Glutamatergic neuron (in vitro differentiated cells): ENCODE measurements around the gene STOX2. TPM values are rescaled to one million over a fixed set of nuclear protein-coding genes. Genes with fewer than 3 reads are reported as not detected.
A peak's percentile ranks its signal among the peaks of the same experiment; 100 is the strongest.

ENCODE experiments used
- DNase-seq: peaks from one replicate; pipeline ENCODE4 v3.0.0; 2022
- H3K27ac Mint-ChIP-seq: one replicate; pipeline ENCODE4 v1.8.0; 2020; ENCODE audit warnings: mild to moderate bottlenecking, mixed read lengths, inconsistent platforms; ENCODE audit not compliant: unreplicated experiment
- H3K27me3 Mint-ChIP-seq: one replicate; pipeline ENCODE4 v1.8.0; 2020; ENCODE audit warnings: mild to moderate bottlenecking, moderate library complexity, mixed read lengths, inconsistent platforms; ENCODE audit not compliant: unreplicated experiment
- H3K36me3 Mint-ChIP-seq: one replicate; pipeline ENCODE4 v1.8.0; 2020; ENCODE audit warnings: mild to moderate bottlenecking, mixed read lengths, inconsistent platforms; ENCODE audit not compliant: unreplicated experiment
- H3K4me1 Mint-ChIP-seq: one replicate; pipeline ENCODE4 v1.8.0; 2020; ENCODE audit warnings: mild to moderate bottlenecking, low read depth, mixed read lengths, inconsistent platforms; ENCODE audit not compliant: unreplicated experiment
- H3K4me3 Mint-ChIP-seq: one replicate; pipeline ENCODE4 v1.8.0; 2020; ENCODE audit warnings: mild to moderate bottlenecking, mixed read lengths, inconsistent platforms; ENCODE audit not compliant: unreplicated experiment
- H3K9me3 Mint-ChIP-seq: one replicate; pipeline ENCODE4 v1.8.0; 2020; ENCODE audit warnings: mild to moderate bottlenecking, moderate library complexity, mixed read lengths, inconsistent platforms; ENCODE audit not compliant: unreplicated experiment
- CTCF ChIP-seq: fragments of 200-600 bp; sonication (generic); IDR thresholded peaks from one replicate; pipeline ENCODE4 v1.5.0; 2021; ENCODE audit not compliant: partially characterized antibody, unreplicated experiment
- total RNA-seq: library from RNA; stranded (reverse); fragmentation: NEBNext Ultra II Directional; extraction: Animal tissue kit (Norgen Biotek cat#: 25700); gene quantifications from one replicate; pipeline ENCODE4 v1.2.1, GENCODE V29; 2021; ENCODE audit not compliant: unreplicated experiment

STOX2 gene
- total RNA-seq, 1 donor from 2014 or later: 26.7 TPM

DNA sequence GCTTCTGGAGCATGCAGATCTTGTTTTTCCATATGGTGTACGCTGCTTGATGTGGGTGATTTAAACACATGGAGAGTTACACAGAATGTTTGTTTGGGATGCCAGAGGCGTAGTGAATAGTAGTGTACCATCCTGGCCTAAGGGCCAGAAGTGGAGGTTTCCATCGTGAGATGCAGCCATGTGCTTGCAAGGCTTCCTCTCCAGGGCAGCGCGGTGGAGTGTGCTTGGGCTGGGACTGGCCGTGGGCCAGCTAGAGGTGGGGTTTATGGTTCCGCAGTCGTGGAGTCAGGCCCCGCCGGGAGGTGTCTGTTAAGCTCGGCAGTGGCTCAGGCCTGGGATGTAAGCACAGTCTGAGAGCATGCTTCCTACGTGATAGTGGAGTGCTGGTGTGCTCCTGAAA, 14.0 kb downstream of the STOX2 start:
- Mint-ChIP-seq H3K4me1 (peaks cover 12% of the 10 kb centered on the region), H3K36me3 (no peaks in the 10 kb centered on the region), H3K9me3 (no peaks in the 10 kb centered on the region), H3K27me3 (peaks cover 2% of the 10 kb centered on the region), H3K27ac (no peak overlapping the region), H3K4me3 (no peak overlapping the region)
- TF ChIP-seq CTCF: no peak
- DNase-seq: no peak

DNA sequence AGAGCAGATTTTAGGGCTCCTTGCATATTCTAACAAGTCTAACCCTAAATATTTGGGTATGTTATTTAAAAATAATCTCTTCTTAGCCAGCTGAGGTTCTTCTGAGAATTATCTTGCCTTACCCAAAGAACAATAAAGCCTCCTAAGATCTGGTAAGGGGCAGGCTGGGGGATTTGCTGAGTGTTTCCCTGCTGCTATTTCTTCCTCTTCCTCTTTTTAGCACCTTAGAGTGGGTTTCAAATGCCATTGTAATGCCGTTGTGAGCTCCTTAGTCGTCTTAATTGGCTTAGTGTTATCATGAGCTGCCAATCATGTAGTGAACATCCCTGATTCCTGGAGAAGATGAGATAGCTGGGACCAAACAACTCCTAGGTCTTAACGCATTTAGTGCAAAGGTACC, 15.4 kb downstream of the STOX2 start:
- no peak for DNase-seq
- H3K4me3 Mint-ChIP-seq: no peak overlapping the region

DNA sequence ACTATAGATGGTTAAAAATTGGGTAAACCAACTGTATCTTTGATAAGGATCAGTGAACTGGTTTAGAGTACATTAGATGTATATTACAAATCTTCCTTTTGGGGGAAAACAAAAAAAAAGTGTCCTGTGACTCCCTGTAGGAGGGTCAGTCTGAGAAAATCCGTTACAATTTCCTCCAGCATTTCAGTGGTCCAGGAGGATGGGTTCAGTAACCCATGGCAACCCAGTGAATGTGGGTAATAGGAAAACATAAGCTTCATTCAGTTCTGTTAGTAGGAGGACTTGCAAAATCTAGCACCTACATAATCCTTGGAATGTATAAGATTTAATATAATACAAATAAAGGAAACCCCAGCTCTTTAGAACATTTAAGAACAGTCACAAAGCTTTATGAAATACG, 16.2 kb downstream of the STOX2 start:
- Mint-ChIP-seq H3K36me3 (peaks cover 6% of the 10 kb centered on the region), H3K4me3 (no peak overlapping the region), H3K27ac (no peak overlapping the region), H3K4me1 (peaks cover 12% of the 10 kb centered on the region), H3K9me3 (no peaks in the 10 kb centered on the region), H3K27me3 (peaks cover 2% of the 10 kb centered on the region)
- no peak for DNase-seq
- TF ChIP-seq CTCF: no peak

More for the DNA sequence above, 15.4 kb downstream of the STOX2 start:
- Mint-ChIP-seq H3K9me3 (no peaks in the 10 kb centered on the region), H3K4me1 (peaks cover 12% of the 10 kb centered on the region), H3K27me3 (peaks cover 2% of the 10 kb centered on the region), H3K27ac (peak overlapping the region; percentile 56), H3K36me3 (peaks cover 6% of the 10 kb centered on the region)
- TF ChIP-seq CTCF: no peak

DNA sequence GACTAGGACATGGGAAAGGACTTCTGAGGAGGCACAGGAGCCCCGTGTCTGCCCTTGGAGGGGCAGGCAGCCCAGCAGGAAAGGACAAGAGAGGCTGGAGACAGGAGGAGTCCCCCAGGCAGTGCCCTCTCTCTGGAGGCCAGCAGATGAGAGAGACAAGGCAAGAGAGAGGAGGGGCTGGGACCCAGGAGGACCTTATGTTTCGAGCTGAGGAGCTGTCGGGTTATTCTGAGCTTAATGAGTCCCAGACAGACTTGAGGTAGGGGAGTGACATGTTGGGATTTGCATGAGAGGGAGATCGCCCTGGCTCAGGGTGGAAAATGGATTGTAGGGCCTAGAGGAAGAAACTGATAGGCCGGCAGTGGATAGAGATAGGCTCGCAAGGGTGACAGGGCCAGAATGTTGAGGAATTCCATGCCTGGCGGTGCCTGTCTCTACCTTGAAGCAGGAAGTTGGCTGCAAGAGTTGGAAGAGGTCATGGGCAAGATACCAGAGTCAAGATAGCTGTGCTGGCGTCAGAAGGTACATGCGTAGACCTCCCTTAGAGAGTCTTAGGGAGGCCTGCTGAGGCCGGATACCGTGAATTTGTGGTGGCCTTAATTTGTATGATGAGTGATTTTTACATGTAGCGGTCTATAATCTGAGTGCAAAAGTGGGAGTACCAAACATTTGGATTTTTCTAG, 19.4 kb downstream of the STOX2 start:
- H3K4me3 Mint-ChIP-seq: no peak overlapping the region
- H3K27me3 Mint-ChIP-seq: peaks cover 2% of the 10 kb centered on the region
- TF ChIP-seq CTCF: no peak
- no peak overlapping the region for H3K27ac Mint-ChIP-seq
- peaks cover 14% of the 10 kb centered on the region for H3K4me1 Mint-ChIP-seq
- H3K9me3 Mint-ChIP-seq: no peaks in the 10 kb centered on the region
- no peak for DNase-seq
- H3K36me3 Mint-ChIP-seq: peaks cover 6% of the 10 kb centered on the region

DNA sequence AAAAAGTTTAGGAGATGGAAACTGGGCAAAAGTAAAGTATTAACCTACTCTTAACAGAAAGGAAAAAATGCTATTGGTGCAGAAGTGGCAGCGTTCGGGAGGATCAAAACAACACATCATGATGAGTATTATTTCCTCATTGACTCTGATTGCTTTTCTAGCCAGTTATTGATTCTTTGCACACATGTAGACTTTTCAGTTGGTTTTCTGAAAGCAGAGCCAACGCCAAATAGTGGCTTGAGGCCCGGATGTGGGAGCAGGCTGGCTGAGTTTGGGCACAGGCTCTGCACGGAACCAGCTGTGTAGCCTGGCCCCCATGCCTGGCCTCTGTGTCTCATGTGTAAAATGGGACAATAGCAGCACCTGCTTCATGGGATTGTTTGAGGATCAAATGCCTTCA, 21.8 kb downstream of the STOX2 start:
- Mint-ChIP-seq H3K4me3 (no peak overlapping the region), H3K27me3 (peaks cover 4% of the 10 kb centered on the region), H3K9me3 (no peaks in the 10 kb centered on the region), H3K27ac (no peak overlapping the region), H3K4me1 (peaks cover 7% of the 10 kb centered on the region), H3K36me3 (peaks cover 6% of the 10 kb centered on the region)
- TF ChIP-seq CTCF: no peak
- no peak for DNase-seq
